NOMO-1 treated with DMSO at 0.1 percent for 48 hours (cell line): ENCODE data around the gene POU5F1.
"Not testable (repeated sequence)": the region's sequence is repeated elsewhere in the genome, so short reads cannot be mapped to it uniquely, and the experiment has no call there.

ENCODE experiments used
- DNase-seq: peaks from one replicate; lab custom pipeline; 2025; ENCODE audit not compliant: unreplicated experiment; lab: John Stamatoyannopoulos, UW

POU5F1 gene

DNA sequence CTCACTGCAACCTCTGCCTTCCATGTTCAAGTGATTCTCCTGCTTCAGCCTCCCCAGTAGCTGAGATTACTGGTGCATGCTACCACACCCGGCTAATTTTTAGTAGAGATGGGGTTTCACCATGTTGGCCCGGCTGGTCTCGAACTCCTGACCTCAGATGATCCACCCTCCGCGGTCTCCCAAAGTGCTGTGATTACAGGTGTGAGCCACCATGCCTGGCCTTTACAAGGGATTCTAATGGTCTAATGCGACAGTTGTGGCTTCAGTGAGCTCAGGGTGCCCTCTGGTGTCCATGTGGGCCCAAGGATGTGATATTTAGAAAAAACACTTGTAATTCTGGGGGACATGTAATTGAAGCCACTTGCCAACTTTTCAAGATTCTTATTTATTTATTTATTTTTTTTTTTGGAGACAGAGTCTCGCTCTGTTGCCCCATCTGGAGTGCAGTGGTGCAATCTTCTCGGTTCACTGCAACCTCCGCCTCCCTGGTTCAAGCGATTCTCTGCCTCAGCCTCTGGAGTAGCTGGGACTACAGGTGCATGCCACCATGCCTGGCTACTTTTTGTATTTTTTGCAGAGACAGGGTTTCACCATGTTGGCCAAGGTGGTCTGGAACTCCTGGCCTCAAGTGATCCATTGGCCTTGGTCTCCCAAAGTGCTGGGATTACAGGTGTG, 22.1 kb upstream of the POU5F1 start:
- peak; percentile 52 for DNase-seq

DNA sequence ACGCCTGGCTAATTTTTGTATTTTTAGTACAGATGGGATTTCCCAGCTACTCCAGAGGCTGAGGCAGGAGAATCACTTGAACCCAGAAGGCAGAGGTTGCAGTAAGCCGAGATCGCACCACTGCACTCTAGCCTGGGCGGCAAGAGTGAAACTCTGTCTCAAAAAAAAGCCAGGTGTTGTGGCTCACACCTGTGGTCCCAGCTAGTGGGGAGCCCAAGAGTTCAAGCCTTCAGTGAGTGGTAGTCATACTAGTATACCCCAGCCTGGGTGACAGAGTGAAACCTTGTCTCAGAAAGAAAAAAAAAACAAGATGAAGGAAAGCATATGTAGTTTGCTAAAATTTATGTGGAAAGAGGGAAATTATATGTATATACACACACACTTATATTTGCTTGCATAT, 20.0 kb upstream of the POU5F1 start:
- no peak for DNase-seq

DNA sequence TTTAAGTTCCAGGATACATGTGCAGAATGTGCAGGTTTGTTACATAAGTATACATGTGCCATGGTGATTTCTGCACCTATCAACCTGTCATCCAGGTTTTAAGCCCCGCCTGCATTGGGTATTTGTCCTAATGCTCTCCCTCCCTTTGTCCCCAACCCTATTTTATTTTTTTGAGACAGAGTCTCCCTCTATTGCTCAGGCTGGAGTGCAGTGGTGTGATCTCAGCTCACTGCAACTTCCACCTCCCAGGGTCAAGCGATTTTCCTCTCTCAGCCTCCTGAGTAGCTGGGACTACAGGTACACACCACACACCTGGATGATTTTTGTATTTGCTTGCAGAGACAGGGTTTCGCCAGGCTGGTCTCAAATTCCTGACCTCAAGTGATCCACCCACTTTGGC, 18.7 kb upstream of the POU5F1 start:
- not testable (repeated sequence) for DNase-seq

DNA sequence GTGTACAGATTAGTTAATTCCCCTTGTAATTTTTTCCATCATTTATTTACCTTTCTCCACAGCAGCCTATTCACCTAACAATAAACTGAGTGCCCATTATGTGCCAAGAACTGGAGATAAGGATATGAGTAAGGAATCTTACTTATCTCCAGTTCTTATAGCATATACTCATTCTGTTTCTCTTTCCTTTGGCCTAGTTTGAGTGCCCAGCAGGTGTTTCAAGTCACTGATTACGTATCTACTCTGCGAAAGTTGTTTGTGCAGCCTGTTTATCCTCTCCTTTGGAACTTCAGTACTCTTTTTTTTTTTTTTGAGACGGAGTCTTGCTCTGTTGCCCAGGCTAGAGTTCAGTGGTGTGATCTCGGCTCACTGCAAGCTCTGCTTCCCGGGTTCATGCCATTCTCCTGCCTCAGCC, 17.3 kb upstream of the POU5F1 start:
- DNase-seq, result no peak

DNA sequence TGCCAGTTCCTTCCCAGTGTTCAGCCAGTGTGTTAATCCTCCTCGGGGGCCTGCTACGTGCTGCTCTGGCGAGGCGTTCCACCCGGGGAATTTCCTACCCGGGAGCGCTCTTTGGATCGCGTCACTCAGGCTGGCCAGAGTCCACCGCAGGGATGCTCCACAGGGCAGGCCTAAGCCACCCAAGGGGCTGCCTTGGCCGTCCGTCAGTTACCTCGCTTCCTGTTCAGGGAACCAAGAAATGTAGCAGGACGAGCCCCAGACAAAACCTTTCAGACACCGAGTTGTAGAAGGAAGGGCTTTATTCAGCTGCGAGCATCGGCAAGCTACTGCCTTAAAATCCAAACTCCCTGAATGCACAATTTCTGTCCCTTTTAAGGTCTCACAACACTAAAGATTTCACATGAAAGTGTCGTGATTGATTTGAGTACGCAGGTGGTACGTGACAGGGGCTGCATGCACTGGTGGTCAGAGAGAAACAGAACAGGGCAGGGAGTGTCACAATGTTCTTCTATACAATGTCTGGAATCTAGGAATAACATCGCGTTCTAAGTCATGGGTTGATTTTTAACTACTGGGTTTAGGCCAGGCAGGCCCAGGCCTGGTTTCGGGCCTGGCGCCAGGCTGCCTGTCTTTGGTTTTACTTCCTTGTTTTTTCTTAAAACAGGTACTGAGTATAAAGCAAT, 15.7 kb upstream of the POU5F1 start:
- no peak for DNase-seq

DNA sequence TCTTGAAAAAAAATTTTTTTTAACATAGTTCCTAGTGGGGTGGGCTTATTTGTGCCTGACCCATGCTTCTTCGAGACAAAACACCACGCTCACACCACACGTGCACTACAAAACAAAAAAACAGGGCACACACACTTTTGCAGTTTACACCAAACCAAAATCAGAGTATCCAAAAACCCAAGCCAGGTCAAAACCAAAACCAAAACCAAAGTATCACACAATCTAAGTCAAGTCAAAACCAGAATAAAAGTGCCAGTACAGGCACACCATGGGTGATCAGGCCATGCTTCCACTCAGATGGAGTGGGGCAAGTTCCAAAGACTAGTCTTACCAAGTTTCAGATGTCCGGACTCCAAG, 15.2 kb upstream of the POU5F1 start:
- not testable (repeated sequence) for DNase-seq

DNA sequence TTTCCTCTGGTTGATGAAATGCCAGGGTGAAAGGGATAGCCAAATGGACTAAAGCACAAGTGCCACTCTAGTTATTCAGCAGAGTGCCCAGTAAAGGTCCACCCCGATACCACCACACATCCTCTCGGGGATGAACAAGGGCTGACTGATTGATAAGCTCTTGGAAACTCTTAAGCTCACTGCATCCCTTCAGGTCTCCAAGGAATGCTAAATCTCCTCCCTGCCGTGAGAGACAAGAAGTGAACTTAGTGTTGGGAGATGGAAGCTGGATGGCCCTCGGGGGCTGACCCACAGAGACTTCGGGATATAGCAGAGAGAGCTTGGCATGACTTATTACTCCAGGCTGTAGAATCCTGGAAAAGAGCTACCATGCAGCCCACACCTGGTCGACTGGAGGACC, 13.4 kb upstream of the POU5F1 start:
- DNase-seq, result not testable (repeated sequence)

DNA sequence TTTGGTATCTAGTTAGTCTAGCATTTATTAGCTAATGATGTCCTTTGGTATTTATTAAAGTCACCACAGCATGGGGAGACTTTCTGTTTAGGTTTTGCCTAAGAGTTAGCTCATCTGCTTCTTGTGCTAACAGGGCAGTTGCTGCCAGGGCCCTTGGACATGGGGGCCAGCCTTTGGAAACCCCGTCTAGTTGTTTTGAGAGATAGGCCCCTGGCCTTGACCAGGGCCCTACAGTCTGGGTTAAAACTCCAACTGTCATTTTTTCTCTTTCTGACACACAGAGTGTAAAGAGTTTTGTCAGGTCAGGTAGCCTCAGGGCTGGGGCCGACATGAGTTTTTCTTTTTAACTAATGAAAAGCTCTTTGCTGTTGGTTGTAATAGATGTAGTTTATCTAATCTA, 12.8 kb upstream of the POU5F1 start:
- not testable (repeated sequence) for DNase-seq

DNA sequence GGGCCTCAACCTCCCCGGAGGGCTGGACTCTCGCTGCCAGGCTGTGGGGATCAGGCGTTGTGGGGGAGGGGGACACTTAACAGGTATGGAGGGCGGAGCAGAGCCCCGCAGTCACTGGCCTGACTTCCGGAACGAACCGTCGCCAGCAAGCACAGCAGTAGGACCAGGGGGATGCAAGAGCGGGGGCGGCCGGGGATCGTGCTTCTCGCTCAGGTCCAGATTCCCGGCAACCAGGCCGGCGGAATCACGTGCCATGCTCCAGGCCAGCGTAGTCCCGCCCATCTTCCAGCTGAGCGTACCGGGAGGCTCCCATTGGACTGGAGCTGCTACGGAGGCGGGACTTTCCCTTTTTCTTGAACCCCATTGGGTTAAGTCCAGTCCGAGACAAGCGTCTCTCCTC, 10.0 kb upstream of the POU5F1 start:
- DNase-seq, result peak; percentile 16

DNA sequence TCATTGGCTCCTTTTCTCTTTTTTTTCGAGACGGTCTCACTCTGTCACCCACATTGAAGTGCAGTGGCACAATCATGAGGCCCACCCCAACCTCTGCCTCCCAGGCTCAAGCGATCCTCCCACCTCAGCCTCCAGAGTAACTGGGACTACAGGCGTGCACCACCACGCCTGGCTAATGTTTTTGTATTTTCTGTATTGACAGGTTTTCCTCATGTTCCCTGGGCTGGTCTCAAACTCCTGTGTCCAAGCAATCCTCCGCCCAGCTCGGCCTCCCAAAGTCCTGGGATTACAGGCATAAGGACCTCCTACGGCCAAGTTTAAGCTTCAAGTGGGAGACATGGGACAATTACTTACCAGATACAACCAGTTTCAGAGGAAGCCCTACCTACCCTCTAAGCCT, 9.4 kb upstream of the POU5F1 start:
- no peak for DNase-seq

DNA sequence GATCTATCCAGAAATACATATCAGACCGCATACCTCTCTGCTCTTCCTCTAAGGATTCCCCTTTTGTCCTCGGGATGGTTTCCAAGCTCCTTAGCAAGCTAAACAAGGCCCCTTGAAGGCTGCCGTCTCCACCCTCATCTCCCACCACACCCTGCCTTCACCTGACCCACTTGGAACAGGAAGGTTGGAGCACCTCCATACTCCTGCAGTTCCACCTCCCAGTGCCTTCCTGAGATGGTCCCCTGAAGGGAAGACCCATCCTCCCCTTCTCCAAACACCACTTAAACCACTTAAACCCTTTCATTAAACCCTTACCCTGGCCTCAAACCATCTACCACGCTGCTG, 8.5 kb upstream of the POU5F1 start:
- DNase-seq, result no peak

DNA sequence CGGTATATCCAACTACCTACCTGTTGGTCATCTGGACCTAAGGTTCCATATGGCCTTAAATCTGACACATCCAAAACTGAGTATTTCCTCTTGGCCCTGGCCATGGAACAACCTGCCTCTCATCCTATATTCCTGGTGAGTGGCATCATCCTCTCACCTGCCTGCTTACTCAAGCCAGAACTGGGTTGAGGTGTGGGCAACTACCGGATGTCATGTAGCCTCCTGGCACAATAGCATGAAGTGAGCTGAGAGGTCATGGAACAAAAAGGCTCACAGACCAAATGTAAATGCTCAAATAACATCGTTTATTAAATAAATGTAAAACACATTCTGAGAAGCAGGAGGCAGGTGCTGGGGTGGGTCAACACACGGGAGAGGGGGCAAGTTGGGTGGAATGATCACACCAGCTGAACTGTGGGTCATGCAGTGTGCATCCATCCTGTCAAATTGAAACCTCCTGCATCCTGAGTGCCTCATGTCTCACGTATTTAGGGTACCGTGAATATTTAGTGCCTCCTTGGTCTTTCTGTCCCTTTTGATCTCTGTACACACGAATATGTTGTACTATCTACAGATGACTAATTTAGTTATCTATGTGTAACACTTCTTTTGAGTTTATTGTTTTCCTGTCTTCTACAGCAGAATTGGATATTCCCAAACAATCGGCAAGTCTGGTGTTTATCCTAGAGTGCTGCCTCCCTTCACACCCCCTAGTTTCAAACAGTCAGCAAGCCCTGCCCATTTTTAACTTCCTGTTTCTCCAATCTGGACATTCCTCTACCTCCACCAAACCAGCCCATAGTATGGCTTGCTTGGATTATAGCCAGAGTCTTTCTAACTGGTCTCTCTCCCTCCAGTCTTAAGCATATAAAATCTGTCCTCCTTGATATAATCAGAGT, 7.9 kb upstream of the POU5F1 start:
- DNase-seq, result no peak

DNA sequence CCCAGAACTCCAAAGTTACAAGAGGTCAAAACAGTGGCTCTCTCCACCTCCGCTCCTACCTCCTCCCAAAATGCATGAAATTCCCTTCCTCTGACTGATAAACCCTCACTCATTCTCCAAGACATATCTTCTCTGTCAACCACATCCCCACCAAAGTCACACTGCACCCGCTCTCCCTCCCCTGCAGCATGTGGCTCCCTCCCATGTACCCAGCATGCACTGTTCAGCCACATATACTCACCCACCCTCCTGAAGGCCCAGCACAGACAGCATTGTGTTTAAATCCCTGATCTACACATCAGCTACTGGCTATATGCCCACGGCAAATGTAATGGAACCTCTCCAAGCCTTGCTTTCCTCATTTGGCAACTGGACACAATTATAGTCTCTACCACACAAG, 5.5 kb upstream of the POU5F1 start:
- no peak for DNase-seq

DNA sequence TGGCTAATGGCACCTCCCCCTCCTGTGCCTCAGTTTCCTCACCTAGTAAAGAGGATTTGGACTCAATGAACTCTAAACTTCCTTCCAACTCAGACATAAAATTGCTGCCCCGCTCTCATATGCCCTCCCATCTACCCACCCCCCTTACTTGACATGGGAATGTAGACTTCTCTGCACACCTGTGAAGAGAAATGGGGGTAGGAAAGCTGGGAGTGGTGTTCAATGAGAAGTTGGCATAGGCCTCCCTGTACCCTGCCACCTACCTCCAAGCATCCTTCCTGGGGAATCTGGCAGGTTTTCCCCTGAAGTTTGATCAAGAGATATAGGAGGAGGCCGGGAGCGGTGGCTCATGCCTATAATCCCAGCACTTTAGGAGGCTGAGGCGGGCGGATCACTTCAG, 3.9 kb upstream of the POU5F1 start:
- DNase-seq, result no peak

DNA sequence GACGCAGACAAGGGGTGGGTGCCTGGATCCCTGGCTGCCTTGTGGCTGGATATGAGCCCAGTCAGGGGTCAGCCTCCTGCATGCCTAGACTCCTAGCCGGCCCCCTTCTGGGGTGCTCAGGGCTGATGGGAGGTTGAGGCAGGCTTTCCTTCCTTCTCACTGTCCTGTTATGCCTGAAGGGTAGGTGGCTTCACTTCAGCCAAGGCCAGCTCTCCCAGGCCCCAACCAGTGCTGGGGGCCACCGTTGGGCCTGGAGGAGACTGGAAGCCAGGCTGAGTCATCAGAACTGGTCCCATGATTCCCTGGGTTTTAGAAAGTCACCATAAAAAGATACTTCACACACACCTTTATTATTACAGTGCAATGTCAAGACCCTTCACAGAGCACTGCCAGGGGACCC, 2.9 kb upstream of the POU5F1 start:
- DNase-seq, result no peak

DNA sequence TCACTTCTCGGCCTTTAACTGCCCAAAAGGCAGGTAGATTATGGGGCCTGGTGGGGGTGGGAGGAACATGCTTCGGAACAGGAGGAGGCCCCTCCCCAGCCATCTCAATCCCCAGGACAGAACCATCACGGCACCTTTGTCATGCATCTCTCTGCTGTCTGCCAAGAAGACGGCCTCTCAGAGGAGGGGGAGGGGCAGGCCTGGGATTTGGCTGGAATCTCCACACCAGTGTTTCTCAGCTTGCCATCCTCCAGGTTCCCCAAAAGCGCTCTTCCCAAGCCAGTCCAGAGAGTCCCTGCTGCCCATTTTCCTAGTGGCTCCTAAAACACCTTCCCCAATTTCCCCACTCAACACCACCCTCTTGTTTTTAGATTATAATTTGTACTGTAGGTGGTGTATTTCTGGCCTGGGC, 2.5 kb upstream of the POU5F1 start:
- DNase-seq, result no peak

DNA sequence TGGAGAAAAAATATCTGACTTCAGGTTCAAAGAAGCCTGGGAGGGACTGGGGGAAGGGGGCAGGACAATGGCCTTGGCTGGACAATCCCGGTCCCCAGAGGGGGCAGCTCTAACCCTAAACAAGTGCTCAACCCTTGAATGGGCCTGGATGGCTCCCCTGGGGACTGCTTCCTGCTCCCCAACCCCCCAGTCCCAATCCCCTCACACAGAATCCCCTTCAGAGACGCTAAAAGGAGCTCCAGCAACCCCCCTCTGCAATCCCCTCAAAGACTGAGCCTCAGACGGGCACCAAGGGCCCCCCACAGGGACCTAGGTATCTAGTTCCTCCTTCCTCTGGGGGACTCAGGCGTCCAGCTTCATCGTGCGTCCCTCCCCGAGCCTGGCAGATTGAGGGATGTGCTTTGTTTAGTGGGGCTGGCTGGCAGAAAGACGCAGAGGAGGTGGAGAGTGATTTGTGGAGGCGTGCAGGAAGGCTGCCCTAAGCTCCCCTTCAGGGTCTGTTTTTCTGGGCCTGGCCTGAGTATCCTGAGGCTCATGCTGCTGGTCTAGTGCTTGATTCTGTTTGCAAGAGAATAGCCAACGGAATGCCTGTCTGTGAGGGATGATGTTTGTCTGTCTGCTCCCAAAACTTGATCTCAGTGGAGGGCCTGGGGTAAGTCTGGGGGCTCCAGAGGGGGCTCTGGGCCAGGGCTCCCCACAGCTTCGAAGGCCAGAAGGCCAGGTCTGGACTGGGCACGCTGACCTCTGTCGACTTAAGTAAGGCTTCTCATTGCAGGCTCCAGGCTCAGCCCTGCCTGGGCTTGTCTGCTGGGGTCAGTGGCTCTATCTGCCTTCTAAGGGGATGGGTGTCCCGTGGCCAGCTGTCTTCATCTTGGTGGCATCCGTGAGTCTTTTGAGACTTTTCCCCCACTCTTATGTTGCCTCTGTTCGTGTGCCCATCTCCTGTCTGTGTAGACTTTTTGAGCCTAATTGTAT, 1.7 kb upstream of the POU5F1 start:
- no peak for DNase-seq

DNA sequence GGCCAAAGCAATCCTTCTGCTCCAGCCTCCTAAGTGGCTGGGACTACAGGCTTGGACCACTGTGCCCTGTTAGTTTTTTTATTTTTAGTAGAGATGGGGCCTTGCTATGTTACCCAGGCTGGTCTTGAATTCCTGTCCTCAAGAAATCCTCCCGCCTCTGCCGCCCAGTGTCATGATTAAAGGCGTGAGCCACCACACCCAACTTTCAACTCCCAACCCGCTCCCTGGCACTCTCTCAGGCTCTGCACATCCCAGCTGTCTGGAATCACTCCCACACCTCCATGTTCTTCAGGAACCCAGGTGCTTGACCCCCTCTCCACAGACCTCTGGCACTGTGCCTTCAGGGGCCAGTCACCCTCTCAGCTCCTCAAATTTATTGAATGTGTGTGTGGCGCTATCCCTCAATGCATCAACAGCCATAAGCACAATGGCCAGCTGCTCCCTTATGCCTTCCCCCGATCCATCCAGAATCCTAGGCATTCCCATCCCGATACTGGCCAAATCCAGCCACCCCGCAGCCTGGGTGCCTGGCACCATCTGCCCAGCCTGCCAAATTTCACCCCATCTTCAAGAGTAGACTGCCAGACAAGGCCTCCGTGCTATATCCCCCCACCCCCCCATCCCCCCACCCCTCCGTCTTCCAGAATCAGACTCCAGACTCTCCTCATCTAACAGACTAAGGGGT, 647 bp upstream of the POU5F1 start:
- DNase-seq, result no peak

DNA sequence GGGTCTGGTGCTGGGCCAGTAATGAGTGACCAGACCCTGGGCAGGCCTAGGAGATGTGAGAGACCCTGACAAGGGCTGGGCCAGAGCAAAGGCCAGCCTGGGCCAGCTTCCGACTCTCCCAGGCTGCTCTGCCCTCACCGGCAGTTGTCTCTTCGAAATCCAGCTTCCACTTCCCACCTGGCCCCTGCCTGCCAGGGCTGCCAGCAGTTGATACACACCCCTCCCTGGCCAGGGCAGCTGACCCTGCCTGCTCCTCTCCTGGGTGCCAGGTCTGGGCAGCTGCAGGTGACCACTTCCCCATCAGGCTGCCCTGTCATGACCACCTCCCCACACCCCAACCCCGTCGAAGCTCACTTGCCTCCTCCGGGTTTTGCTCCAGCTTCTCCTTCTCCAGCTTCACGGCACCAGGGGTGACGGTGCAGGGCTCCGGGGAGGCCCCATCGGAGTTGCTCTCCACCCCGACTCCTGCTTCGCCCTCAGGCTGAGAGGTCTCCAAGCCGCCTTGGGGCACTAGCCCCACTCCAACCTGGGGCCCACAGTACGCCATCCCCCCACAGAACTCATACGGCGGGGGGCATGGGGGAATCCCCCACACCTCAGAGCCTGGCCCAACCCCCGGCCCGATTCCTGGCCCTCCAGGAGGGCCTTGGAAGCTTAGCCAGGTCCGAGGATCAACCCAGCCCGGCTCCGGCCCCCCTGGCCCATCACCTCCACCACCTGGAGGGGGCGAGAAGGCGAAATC, 453 bp downstream of the POU5F1 start:
- DNase-seq, result not testable (repeated sequence)
